ENCODE measurements around the gene CDX1.

CDX1 gene

DNA sequence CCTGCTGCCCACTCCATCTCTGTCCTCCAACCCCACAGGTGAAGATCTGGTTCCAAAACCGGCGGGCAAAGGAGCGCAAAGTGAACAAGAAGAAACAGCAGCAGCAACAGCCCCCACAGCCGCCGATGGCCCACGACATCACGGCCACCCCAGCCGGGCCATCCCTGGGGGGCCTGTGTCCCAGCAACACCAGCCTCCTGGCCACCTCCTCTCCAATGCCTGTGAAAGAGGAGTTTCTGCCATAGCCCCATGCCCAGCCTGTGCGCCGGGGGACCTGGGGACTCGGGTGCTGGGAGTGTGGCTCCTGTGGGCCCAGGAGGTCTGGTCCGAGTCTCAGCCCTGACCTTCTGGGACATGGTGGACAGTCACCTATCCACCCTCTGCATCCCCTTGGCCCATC lies 16.9 kb downstream of the CDX1 start:
- TF ChIP-seq GATA3 (IDR thresholded peaks at IDR 0.05; ENCODE audit: low read depth, low read length) (no peak), GATA2 (IDR thresholded peaks at IDR 0.05; ENCODE audit: low read depth, low read length) (no peak)

DNA sequence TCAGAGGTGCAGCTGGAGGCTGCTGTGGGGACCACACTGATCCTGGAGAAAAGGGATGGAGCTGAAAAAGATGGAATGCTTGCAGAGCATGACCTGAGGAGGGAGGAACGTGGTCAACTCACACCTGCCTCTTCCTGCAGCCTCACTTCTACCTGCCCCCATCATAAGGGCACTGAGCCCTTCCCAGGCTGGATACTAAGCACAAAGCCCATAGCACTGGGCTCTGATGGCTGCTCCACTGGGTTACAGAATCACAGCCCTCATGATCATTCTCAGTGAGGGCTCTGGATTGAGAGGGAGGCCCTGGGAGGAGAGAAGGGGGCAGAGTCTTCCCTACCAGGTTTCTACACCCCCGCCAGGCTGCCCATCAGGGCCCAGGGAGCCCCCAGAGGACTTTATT lies 17.4 kb downstream of the CDX1 start:
- no peak for TF ChIP-seq GATA2 (IDR thresholded peaks at IDR 0.05; ENCODE audit: low read depth, low read length)
- TF ChIP-seq GATA3 (IDR thresholded peaks at IDR 0.05; ENCODE audit: low read depth, low read length): no peak

DNA sequence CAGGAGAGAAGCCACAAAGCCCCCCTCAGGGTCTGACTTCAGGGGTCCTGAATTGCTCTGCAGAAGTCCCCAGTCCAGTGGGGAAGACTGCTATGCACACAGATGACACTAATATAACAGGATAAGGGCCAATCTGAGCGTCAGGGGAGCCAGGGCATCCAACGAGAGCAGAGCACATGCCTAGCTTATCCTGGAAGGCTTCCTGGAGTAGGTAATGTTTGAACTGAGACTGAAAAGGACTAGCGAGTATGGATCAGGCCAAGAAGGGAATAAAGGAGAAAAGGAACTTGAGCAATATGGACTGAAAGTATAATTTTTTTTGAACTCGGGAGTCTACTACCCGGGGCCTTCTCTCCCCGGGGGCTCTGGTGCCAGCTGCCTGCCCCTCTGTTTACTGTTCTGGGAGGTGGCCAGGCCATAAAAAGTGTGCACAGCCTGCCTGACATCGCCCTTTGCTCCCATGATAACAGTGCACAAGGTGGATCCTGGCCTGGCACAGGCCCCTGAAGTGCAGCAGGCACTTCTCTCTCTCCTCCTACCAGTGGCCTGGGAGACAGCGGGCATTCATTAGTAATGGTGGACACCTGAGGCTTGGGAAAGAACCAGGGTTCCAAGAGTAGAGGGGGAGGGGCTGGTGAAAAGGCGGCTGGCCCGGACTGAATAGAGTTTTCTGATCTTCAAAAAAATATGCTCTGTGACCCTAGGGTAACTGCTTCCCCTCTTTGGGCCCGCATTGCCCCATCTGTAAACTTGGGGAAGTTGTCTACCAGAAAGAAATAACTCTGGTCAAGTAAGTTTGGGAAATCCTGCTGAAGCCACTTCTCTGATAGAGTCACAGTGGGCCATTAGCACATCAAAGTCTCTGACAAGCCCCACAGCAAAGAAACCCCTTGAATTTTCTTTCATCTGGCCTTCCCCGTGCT lies 18.7 kb downstream of the CDX1 start:
- TF ChIP-seq GATA3 (IDR thresholded peaks at IDR 0.05; ENCODE audit: low read depth, low read length): no peak
- no peak for TF ChIP-seq GATA2 (IDR thresholded peaks at IDR 0.05; ENCODE audit: low read depth, low read length)

DNA sequence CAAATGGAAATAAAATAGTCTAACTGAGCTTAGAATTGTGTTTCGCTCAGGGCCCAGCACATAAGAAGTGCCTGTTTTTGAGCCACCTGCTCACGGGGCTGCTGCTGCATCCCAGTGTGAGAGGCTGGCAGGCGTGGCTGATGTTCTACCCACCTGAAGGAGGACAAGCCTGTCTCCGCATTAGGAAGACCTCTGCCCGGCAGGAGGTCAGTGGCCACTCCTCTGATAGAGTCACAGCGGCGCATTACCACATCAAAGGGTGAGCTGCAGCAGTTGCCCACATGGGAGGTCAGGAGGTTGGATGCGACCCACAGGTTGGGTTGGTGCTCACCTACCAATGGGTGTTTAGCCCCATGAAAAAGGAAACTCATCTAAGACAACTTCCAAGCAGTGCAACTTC lies 19.6 kb downstream of the CDX1 start:
- no peak for TF ChIP-seq GATA3 (IDR thresholded peaks at IDR 0.05; ENCODE audit: low read depth, low read length)
- TF ChIP-seq GATA2 (IDR thresholded peaks at IDR 0.05; ENCODE audit: low read depth, low read length): no peak

DNA sequence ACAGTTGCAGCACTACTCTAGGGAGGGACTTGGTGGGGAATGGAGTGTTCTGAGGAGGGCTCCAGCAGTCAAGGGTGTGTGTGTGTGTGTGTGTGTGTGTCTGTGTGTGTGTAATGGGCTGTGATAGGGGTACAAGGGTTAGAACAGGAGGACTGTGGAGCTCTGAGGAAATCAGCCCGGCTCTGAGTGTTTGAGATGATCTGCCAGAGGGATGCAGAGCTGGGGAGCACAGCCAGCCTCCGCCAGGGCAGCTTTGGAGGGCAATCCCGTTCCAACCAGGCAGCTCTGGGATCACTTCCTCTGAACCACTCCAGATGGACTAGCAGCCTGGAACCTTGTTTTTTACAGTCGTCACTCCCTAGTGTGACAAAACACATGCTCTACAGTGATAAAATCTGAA lies 20.3 kb downstream of the CDX1 start:
- TF ChIP-seq GATA3 (IDR thresholded peaks at IDR 0.05; ENCODE audit: low read depth, low read length) (no peak), GATA2 (IDR thresholded peaks at IDR 0.05; ENCODE audit: low read depth, low read length) (no peak)

DNA sequence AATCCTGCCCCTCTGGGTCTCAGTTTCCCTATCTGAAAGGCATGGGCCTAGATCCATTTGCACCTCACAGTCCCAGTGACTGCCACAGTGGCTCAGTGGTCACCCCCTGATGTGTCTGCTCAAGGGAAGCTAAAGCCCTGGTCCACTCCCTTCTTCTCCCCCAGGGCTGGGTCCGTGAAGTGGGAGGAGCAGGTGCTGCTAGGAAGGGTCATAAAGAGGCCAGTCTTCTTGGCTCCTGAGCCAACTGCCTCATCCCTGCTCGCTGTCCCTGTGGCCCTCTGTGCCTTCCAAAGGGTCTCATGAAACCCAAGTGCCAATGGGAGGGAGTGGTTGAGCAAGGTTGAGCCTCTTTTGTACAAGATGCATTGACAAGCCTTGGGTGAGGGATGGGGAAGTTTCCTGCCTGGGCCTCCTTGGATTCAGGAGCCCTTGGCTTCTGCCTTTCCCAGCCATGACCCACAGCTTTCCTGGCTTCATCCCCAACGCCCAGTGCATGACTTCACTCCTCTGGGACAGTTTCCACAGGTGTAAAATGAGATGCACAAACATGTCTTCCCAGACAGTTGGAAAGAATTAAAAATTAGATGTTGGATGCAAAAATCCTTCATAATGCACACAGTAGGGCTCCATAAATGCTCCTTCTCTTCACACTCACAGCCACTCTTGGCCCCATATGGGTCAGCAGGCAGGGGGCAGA lies 21.7 kb downstream of the CDX1 start:
- no peak for TF ChIP-seq GATA2 (IDR thresholded peaks at IDR 0.05; ENCODE audit: low read depth, low read length)
- no peak for TF ChIP-seq GATA3 (IDR thresholded peaks at IDR 0.05; ENCODE audit: low read depth, low read length)

DNA sequence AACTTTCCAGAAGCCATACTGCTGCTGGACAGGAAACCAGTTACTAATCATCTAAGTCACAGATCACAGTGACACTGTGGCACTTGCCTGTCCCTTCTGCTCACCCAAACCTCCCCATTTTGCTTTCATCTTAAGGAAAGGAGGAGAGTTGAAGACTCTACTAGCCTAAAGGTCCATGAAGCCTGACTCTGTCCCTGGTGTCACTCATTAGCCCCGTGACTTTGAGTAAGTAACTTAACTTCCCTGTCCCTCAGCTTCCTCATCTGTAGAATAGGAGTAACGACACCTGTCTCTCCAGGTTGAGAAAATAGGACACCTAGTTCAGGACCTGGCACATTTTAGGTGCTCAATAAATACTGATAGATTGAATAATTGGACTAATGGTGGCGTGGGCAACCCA lies 22.7 kb downstream of the CDX1 start:
- TF ChIP-seq GATA2 (IDR thresholded peaks at IDR 0.05; ENCODE audit: low read depth, low read length): no peak
- TF ChIP-seq GATA3 (IDR thresholded peaks at IDR 0.05; ENCODE audit: low read depth, low read length): no peak

DNA sequence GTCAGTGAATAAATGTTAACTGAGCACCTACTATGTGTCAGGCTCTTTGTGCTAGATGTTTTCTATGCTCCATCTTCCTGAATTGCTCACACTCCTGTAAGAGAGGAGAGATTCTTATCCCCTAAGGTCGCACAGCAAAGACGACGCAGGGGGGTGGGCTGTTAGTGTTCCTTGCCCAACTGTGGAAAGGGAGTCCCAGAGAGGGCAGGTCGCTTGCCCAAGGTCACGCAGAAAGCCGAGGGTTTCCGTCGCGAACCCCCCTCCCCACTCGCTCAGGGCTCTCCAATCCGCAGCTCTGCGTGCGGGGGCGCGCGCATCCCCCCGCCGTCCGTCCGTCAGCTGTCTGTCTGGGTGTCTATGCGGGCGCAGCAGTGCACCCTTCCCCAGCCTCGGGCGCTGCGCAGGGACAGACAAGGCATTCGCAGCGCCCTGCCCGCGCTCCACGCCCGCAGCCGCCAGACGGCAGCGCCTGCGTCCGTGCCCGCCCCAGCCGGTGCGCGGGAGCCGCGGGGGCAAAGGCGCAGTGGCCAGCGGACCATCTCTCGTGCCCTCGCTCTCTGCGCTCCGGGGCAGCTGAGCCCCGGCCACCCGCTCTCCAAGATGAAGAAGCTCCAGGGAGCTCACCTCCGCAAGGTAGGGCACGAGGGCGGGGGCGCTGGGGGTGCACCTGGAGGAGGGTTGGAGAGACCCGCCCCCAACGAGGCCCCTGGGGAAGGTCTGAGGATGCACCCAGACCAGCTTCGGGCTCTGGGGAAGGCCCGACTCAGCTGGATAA lies 23.3 kb downstream of the CDX1 start, which contains the start of gene SLC6A7:
TSS of gene SLC6A7 (plus strand) at position 335 of the 775 bp plus-strand sequence. CDS start at position 601, 266 bp downstream.
- TF ChIP-seq GATA2 (IDR thresholded peaks at IDR 0.05; ENCODE audit: low read depth, low read length) (no peak), GATA3 (IDR thresholded peaks at IDR 0.05; ENCODE audit: low read depth, low read length) (no peak)

DNA sequence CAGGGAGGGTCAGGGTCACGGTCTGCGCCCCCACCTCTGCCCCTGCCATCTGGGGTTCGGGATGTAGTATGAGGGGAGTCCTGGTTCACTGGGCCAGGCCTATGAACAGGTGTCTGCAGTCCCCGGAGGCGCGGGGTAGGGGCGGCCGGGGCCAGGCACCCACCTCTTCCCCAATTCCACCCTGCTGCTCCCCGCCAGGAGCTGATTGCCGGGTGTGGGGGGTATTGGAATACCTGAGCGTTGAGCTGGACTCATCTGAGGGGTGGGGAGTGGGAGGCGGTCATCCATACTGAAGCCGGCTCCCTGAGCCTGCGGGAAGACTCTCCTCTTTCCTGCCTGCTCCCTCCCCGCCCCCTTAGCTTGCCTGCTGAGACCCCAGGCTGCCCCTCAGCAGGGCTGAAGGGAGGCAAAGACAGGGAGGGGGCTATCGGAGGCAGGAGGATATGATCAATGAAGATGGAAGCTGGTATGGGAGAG lies 24.0 kb downstream of the CDX1 start:
- no peak for TF ChIP-seq GATA3 (IDR thresholded peaks at IDR 0.05; ENCODE audit: low read depth, low read length)
- no peak for TF ChIP-seq GATA2 (IDR thresholded peaks at IDR 0.05; ENCODE audit: low read depth, low read length)

DNA sequence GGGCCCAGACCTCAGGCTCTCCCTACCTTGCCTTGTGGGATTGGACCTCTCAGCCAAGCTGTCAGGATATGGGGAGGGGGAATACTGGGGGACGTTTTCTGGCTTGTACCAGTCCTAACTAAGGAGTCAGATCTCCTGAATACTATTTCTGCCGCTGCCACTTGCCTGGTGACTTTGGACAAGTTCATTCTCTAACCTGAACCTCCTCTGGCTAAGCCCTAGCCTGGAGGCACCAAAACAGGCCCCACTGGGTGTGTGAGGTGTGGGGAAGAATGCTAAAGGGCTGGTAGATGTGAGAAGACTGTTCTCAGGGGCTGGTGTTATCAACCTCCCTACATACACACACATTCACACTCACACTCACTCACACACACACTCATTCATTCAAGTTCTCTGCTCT lies 24.4 kb downstream of the CDX1 start:
- no peak for TF ChIP-seq GATA3 (IDR thresholded peaks at IDR 0.05; ENCODE audit: low read depth, low read length)
- TF ChIP-seq GATA2 (IDR thresholded peaks at IDR 0.05; ENCODE audit: low read depth, low read length): no peak

DNA sequence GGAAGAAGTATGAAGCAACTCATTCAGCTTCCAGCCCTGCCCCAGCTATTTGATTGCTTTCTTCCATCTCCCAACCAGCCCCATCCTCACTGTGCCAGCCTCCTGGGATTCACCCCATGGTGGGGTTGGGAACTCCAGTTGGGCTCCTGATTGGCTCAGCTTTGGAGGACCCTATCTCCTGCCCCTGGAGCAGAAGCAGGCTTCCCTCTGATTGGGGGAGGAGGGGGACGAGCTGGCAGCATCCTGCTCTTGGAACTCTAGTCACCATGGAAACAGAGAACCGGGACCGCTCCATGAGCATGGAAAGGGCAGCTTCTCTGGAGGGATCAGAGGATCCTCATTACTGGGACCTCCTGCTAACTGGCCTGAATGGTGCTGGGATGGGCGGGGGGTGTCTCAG lies 25.9 kb downstream of the CDX1 start:
- TF ChIP-seq GATA3 (IDR thresholded peaks at IDR 0.05; ENCODE audit: low read depth, low read length) (no peak), GATA2 (IDR thresholded peaks at IDR 0.05; ENCODE audit: low read depth, low read length) (no peak)

DNA sequence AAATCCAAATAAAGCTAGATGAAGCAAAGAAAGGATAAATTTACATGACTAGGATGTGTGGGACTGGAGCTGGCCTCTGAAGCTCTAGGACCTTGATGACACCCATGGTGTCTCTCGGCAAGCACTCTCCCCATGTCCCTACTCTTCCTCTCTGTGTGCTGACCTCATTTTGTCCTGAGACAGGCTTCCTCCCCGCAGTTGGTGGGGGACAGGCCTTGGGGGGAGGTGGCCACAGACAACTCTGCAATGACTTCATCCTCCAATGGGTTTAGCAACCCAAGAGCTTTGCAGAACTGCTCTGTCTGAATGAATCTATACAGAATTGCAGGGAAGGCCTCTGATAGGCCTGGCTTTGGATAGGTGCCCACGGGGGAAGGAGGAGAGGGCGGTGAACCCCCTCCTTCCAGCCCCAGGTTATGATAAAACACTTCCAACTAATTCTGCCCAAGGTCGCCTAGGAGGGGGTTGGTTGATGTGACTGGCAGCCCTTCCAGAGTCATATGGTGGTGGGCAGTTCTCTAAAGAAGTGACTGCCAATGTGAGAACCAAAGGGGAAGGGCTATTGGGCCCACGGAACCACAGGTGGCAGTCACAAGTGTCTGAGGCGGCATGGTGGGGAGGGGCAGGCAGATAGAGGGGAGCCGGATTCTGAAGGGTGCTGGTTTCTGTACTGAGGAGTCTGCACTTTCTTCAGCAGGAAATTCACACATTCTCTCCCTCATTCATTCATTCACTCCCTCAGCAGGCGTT lies 29.3 kb downstream of the CDX1 start:
- TF ChIP-seq GATA2 (IDR thresholded peaks at IDR 0.05; ENCODE audit: low read depth, low read length) (no peak), GATA3 (IDR thresholded peaks at IDR 0.05; ENCODE audit: low read depth, low read length) (no peak)

DNA sequence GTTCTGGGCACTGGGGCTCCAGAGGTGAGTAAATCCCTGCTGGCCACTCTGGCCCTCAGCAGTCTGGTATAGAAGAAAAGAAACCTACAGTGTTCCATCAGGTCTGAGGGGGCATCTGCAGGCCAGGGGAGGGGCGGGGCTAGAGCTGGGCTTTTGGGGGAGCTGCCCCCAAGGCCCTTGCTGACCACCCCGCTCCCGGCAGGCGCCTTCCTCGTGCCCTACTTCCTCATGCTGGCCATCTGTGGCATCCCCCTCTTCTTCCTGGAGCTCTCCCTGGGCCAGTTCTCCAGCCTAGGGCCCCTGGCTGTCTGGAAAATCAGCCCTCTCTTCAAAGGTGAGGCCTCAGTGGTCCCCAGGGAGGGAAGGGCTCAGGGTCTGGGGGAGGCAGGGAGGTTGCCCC lies 29.9 kb downstream of the CDX1 start:
- TF ChIP-seq GATA3 (IDR thresholded peaks at IDR 0.05; ENCODE audit: low read depth, low read length) (no peak), GATA2 (IDR thresholded peaks at IDR 0.05; ENCODE audit: low read depth, low read length) (no peak)

All from SH-SY5Y (cell line).